Caco-2 (cell line): ENCODE measurements around the gene TPPP2. TPM values are rescaled to one million over a fixed set of nuclear protein-coding genes. Genes with fewer than 3 reads are reported as not detected.

Experiments used
- BruUV-seq: library from RNA; stranded (reverse); fragments of 400-500 nt; replicated peaks from 2 replicates; lab custom pipeline; 2021; lab: Mats Ljungman, UMichigan
- CTCF ChIA-PET: fragments of 300-600 bp; sonication (Branson Sonifier 250); formaldehyde crosslinking; loops from one replicate; lab custom pipeline; 2022; ENCODE audit warnings: antibody characterized with exemption; lab: Charles Lee
- POLR2A ChIA-PET: fragments of 300-600 bp; sonication (Branson Sonifier 250); formaldehyde crosslinking; loops from one replicate; lab custom pipeline; 2022; ENCODE audit warnings: antibody characterized with exemption; lab: Charles Lee
- DNase-seq, 2 experiments: peaks; one replicate each; pipeline versions ENCODE4 v3.0.0 to v3.0.0-alpha.2; 2020 to 2022
- H3K27me3 ChIP-seq: replicated peaks from 2 replicates; pipeline ENCODE4 v1.6.0; 2011; ENCODE audit warnings: low read length; ENCODE audit not compliant: control insufficient read depth, insufficient read depth
- H3K36me3 ChIP-seq: 2 replicates; pipeline ENCODE4 v1.5.1; 2011; ENCODE audit warnings: low read length; ENCODE audit not compliant: control insufficient read depth, insufficient read depth
- H3K4me1 ChIP-seq: fragments of 250-450 bp; sonication (Bioruptor Pico); 2 replicates; pipeline ENCODE4 v1.5.1; 2020; ENCODE audit warnings: mild to moderate bottlenecking
- H3K4me3 ChIP-seq: 2 replicates; pipeline ENCODE4 v1.5.1; 2011; ENCODE audit warnings: low read depth, mild to moderate bottlenecking, control low read depth, low read length
- H3K9me3 ChIP-seq: fragments of 250-450 bp; sonication (Bioruptor Pico); 2 replicates; pipeline ENCODE4 v1.5.1; 2020; ENCODE audit warnings: mild to moderate bottlenecking, moderate library complexity
- H3K27ac Mint-ChIP-seq: one replicate; pipeline ENCODE4 v1.8.0; 2022; ENCODE audit warnings: mixed read lengths; ENCODE audit not compliant: unreplicated experiment
- H3K27me3 Mint-ChIP-seq: one replicate; pipeline ENCODE4 v1.8.0; 2022; ENCODE audit warnings: mixed read lengths; ENCODE audit not compliant: insufficient read depth, unreplicated experiment
- H3K36me3 Mint-ChIP-seq: one replicate; pipeline ENCODE4 v1.8.0; 2022; ENCODE audit warnings: mild to moderate bottlenecking, mixed read lengths; ENCODE audit not compliant: insufficient read depth, unreplicated experiment
- H3K4me1 Mint-ChIP-seq: one replicate; pipeline ENCODE4 v1.8.0; 2022; ENCODE audit warnings: low read depth, mixed read lengths; ENCODE audit not compliant: unreplicated experiment
- H3K4me3 Mint-ChIP-seq: one replicate; pipeline ENCODE4 v1.8.0; 2022; ENCODE audit warnings: mild to moderate bottlenecking, moderate library complexity, mixed read lengths; ENCODE audit not compliant: unreplicated experiment
- H3K9me3 Mint-ChIP-seq: one replicate; pipeline ENCODE4 v1.8.0; 2022; ENCODE audit warnings: mixed read lengths; ENCODE audit not compliant: unreplicated experiment
- CTCF ChIP-seq, 2 experiments: fragments of 200-600 bp in 1 of 2; IDR thresholded peaks; 1 replicate in 1 of 2; 2 replicates in 1 of 2; pipeline versions ENCODE4 v1.5.1 to v1.8.0; 2011 to 2022; ENCODE audit warnings: antibody characterized with exemption in 1 of 2, control low read depth in 1 of 2, inconsistent platforms in 1 of 2, low read depth in 1 of 2, low read length in 1 of 2, mild to moderate bottlenecking in 1 of 2, moderate library complexity in 1 of 2; ENCODE audit not compliant: insufficient read depth in 1 of 2, severe bottlenecking in 1 of 2, unreplicated experiment in 1 of 2
- intact Hi-C: fragments of 100-400 bp; cut with micrococcal nuclease; formaldehyde crosslinking; loops from one replicate; pipeline ENCODE4 v1.10.0; 2022; ENCODE audit not compliant: unreplicated experiment
- total RNA-seq: library from RNA; stranded (reverse); gene quantifications from 2 replicates; pipeline ENCODE4 v1.2.3, GENCODE V29; 2022

The TPPP2 gene
- total RNA-seq, 1 experiment from 2014 or later = not detected

GRCh38 chr14:21056520-21057163, 26.6 kb downstream of the TPPP2 start:
- Histone ChIP-seq H3K4me1 (peaks cover 17% of the 10 kb centered on the region), H3K36me3 (no peaks in the 10 kb centered on the region), H3K4me3 (no peak overlapping the region), H3K9me3 (no peaks in the 10 kb centered on the region), H3K27me3 (no peaks in the 10 kb centered on the region)
- Mint-ChIP-seq H3K27ac (no peak overlapping the region), H3K27me3 (no peaks in the 10 kb centered on the region), H3K4me3 (no peak overlapping the region), H3K36me3 (no peaks in the 10 kb centered on the region), H3K4me1 (peaks cover 15% of the 10 kb centered on the region), H3K9me3 (no peaks in the 10 kb centered on the region)
- intact Hi-C loops = loop anchor here (5.0 kb wide), 1 partner anchor 39 kb away; no protein-coding TSS in a partner anchor
- no peak for DNase-seq
- no TSS peak for BruUV-seq
- CTCF ChIA-PET = interaction anchor here (1.5 kb wide), 1 partner anchor 42 kb away, joined by 4 read pairs; no protein-coding TSS in a partner anchor
- TF ChIP-seq CTCF (IDR thresholded peaks at IDR 0.05; ENCODE audit: insufficient read depth in 1 of 2, low read depth in 1 of 2, low read length in 1 of 2, severe bottlenecking in 1 of 2, unreplicated experiment in 1 of 2) = no peak
- POLR2A ChIA-PET = no interaction called here

- POLR2A ChIA-PET = no interaction called here
- H3K27me3 Mint-ChIP-seq = no peaks in the 10 kb centered on the region
- no peaks in the 10 kb centered on the region for H3K36me3 ChIP-seq
- no peaks in the 10 kb centered on the region for H3K36me3 Mint-ChIP-seq
- DNase-seq = no peak
- H3K27me3 ChIP-seq = no peaks in the 10 kb centered on the region
- peaks cover 17% of the 10 kb centered on the region for H3K4me1 ChIP-seq
- CTCF ChIA-PET = interaction anchor here (1.0 kb wide), 1 partner anchor 43 kb away, joined by 5 read pairs; no protein-coding TSS in a partner anchor
- no TSS peak for BruUV-seq
- H3K27ac Mint-ChIP-seq = no peak within 1 kb of the TSS
- intact Hi-C loops = loop anchor here (5.0 kb wide), 1 partner anchor 41 kb away; no protein-coding TSS in a partner anchor
- H3K4me3 Mint-ChIP-seq = no peak within 1 kb of the TSS
- H3K9me3 Mint-ChIP-seq = no peaks in the 10 kb centered on the region
- peaks cover 15% of the 10 kb centered on the region for H3K4me1 Mint-ChIP-seq
- H3K4me3 ChIP-seq = no peak within 1 kb of the TSS
- H3K9me3 ChIP-seq = no peaks in the 10 kb centered on the region
- no peak for TF ChIP-seq CTCF (IDR thresholded peaks at IDR 0.05; ENCODE audit: insufficient read depth in 1 of 2, low read depth in 1 of 2, low read length in 1 of 2, severe bottlenecking in 1 of 2, unreplicated experiment in 1 of 2)
These were observed 28.0 kb downstream of the TPPP2 start, which contains the start of gene RNASE8 for GRCh38 chr14:21057803-21058675. Gene RNASE8, plus strand, starts transcription at chr14:21057822. Its CDS starts 71 bp downstream, at chr14:21057893.

- H3K9me3 ChIP-seq = no peaks in the 10 kb centered on the region
- Mint-ChIP-seq H3K27ac (no peak overlapping the region), H3K4me1 (peaks cover 13% of the 10 kb centered on the region), H3K4me3 (no peak overlapping the region), H3K36me3 (no peaks in the 10 kb centered on the region), H3K9me3 (no peaks in the 10 kb centered on the region), H3K27me3 (no peaks in the 10 kb centered on the region)
- BruUV-seq = no TSS peak
- H3K36me3 ChIP-seq = no peaks in the 10 kb centered on the region
- H3K27me3 ChIP-seq = no peaks in the 10 kb centered on the region
- DNase-seq = no peak
- no peak for TF ChIP-seq CTCF (IDR thresholded peaks at IDR 0.05; ENCODE audit: insufficient read depth in 1 of 2, low read depth in 1 of 2, low read length in 1 of 2, severe bottlenecking in 1 of 2, unreplicated experiment in 1 of 2)
- CTCF ChIA-PET = interaction anchor here (1.0 kb wide), 2 partner anchors 44 kb away, joined by 3 to 5 read pairs; no protein-coding TSS in a partner anchor
- POLR2A ChIA-PET = no interaction called here
- no peak overlapping the region for H3K4me3 ChIP-seq
- intact Hi-C loops = loop anchor here (5.0 kb wide), 1 partner anchor 42 kb away; no protein-coding TSS in a partner anchor
- peaks cover 16% of the 10 kb centered on the region for H3K4me1 ChIP-seq
These were observed 28.9 kb downstream of the TPPP2 start for GRCh38 chr14:21058903-21059302.
